ENCODE data around the gene TMEM178B. TPM values are rescaled to one million over a fixed set of nuclear protein-coding genes. Genes with fewer than 3 reads are reported as not detected.

TMEM178B gene
- total RNA-seq, 1 experiment from 2014 or later: not detected

GRCh38 chr7:141202535-141202934 lies 128.7 kb downstream of the TMEM178B start:
- no peak overlapping the region for H3K27ac Mint-ChIP-seq (ENCODE audit: low read depth, unreplicated experiment)
- intact Hi-C loops (cut with micrococcal nuclease): no loop called here
- no peaks in the 10 kb centered on the region for H3K4me1 Mint-ChIP-seq (ENCODE audit: insufficient read depth, unreplicated experiment)
- H3K27me3 Mint-ChIP-seq (ENCODE audit: insufficient read depth, unreplicated experiment): no peaks in the 10 kb centered on the region
- CTCF ChIA-PET: no interaction called here
- TF ChIP-seq, protein P1, sequence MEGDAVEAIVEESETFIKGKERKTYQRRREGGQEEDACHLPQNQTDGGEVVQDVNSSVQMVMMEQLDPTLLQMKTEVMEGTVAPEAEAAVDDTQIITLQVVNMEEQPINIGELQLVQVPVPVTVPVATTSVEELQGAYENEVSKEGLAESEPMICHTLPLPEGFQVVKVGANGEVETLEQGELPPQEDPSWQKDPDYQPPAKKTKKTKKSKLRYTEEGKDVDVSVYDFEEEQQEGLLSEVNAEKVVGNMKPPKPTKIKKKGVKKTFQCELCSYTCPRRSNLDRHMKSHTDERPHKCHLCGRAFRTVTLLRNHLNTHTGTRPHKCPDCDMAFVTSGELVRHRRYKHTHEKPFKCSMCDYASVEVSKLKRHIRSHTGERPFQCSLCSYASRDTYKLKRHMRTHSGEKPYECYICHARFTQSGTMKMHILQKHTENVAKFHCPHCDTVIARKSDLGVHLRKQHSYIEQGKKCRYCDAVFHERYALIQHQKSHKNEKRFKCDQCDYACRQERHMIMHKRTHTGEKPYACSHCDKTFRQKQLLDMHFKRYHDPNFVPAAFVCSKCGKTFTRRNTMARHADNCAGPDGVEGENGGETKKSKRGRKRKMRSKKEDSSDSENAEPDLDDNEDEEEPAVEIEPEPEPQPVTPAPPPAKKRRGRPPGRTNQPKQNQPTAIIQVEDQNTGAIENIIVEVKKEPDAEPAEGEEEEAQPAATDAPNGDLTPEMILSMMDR (IDR thresholded peaks at IDR 0.05; ENCODE audit: unreplicated experiment): no peak
- DNase-seq (ENCODE audit: unreplicated experiment): no peak
- H3K36me3 Mint-ChIP-seq (ENCODE audit: insufficient read depth, unreplicated experiment): no peaks in the 10 kb centered on the region
- POLR2A ChIA-PET: no interaction called here
- peaks cover 13% of the 10 kb centered on the region for H3K9me3 Mint-ChIP-seq (ENCODE audit: unreplicated experiment)
- H3K4me3 Mint-ChIP-seq (ENCODE audit: unreplicated experiment): no peak overlapping the region
- no TSS peak for BruUV-seq (replicated peaks)

DNA sequence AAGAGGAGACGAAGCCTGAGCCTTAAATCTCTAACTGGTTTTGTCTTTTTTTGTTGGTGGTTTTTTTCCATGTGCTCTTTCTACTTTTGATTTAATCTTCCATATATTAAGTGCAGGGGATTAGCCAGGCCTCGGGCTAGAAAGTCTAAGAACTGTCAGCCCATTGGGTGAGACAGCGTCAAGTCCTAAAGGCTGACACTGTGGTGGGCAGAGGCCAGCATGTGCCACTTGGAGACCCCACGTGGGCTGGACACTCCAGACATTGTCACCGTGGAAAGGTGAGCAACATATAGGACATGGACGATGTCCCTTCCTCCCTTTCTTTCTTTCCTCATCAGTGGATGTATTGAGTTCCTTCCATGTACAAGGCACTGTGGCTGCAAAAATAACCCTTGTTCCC lies 129.3 kb downstream of the TMEM178B start:
- no peak for DNase-seq (ENCODE audit: unreplicated experiment)
- Mint-ChIP-seq H3K9me3 (ENCODE audit: unreplicated experiment) (peaks cover 13% of the 10 kb centered on the region), H3K4me1 (ENCODE audit: insufficient read depth, unreplicated experiment) (no peaks in the 10 kb centered on the region), H3K36me3 (ENCODE audit: insufficient read depth, unreplicated experiment) (no peaks in the 10 kb centered on the region), H3K27ac (ENCODE audit: low read depth, unreplicated experiment) (no peak overlapping the region), H3K27me3 (ENCODE audit: insufficient read depth, unreplicated experiment) (no peaks in the 10 kb centered on the region), H3K4me3 (ENCODE audit: unreplicated experiment) (no peak overlapping the region)
- intact Hi-C loops (cut with micrococcal nuclease): no loop called here
- BruUV-seq (replicated peaks): no TSS peak
- TF ChIP-seq, protein P1 (IDR thresholded peaks at IDR 0.05; ENCODE audit: unreplicated experiment): no peak
- ChIA-PET CTCF (no interaction called here), POLR2A (no interaction called here)

DNA sequence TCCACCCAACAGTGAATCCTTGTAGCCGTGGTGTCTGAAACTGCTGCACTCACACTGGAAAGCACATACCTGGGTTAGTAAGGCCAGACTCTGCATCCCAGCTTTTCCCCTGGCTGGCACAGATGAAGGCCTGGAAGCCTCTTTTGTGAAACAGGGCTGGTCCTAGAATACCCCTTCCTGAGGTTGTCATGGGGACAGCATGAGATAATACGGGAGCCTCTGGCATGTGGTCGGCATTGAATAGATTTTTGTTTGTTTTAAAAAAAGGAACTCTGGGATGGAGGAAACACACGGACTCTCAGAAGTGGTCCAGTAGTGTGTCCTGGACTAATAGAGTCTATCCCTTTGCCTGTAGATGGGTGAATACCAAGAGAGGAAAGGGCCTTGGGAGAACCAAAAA lies 129.7 kb downstream of the TMEM178B start:
- CTCF ChIA-PET: no interaction called here
- no peak overlapping the region for H3K27ac Mint-ChIP-seq (ENCODE audit: low read depth, unreplicated experiment)
- BruUV-seq (replicated peaks): no TSS peak
- H3K36me3 Mint-ChIP-seq (ENCODE audit: insufficient read depth, unreplicated experiment): no peaks in the 10 kb centered on the region
- no peaks in the 10 kb centered on the region for H3K27me3 Mint-ChIP-seq (ENCODE audit: insufficient read depth, unreplicated experiment)
- POLR2A ChIA-PET: no interaction called here
- intact Hi-C loops (cut with micrococcal nuclease): no loop called here
- H3K4me1 Mint-ChIP-seq (ENCODE audit: insufficient read depth, unreplicated experiment): no peaks in the 10 kb centered on the region
- peaks cover 12% of the 10 kb centered on the region for H3K9me3 Mint-ChIP-seq (ENCODE audit: unreplicated experiment)
- TF ChIP-seq, protein P1 (IDR thresholded peaks at IDR 0.05; ENCODE audit: unreplicated experiment): no peak
- DNase-seq (ENCODE audit: unreplicated experiment): no peak
- no peak overlapping the region for H3K4me3 Mint-ChIP-seq (ENCODE audit: unreplicated experiment)

- CTCF ChIA-PET: no interaction called here
- Mint-ChIP-seq H3K4me3 (ENCODE audit: unreplicated experiment) (no peak overlapping the region), H3K9me3 (ENCODE audit: unreplicated experiment) (peaks cover 10% of the 10 kb centered on the region)
These were observed 133.8 kb downstream of the TMEM178B start for GRCh38 chr7:141207661-141208060.

More at GRCh38 chr7:141207661-141208060, 133.8 kb downstream of the TMEM178B start:
- no peak for DNase-seq (ENCODE audit: unreplicated experiment)
- POLR2A ChIA-PET: no interaction called here
- Mint-ChIP-seq H3K4me1 (ENCODE audit: insufficient read depth, unreplicated experiment) (no peaks in the 10 kb centered on the region), H3K27me3 (ENCODE audit: insufficient read depth, unreplicated experiment) (no peaks in the 10 kb centered on the region), H3K36me3 (ENCODE audit: insufficient read depth, unreplicated experiment) (peaks cover 7% of the 10 kb centered on the region), H3K27ac (ENCODE audit: low read depth, unreplicated experiment) (no peak overlapping the region)
- TF ChIP-seq, protein P1 (IDR thresholded peaks at IDR 0.05; ENCODE audit: unreplicated experiment): no peak
- no TSS peak for BruUV-seq (replicated peaks)
- intact Hi-C loops (cut with micrococcal nuclease): no loop called here
